TTC549 (cell line): ENCODE results near the gene DNAJA3.

Source experiments
- FAIRE-seq: peaks from 2 replicates; lab custom pipeline; 2012; peaks lifted over from hg19 to GRCh38; lab: Jason Lieb, UNC

The DNAJA3 gene

GRCh38 chr16:4435337-4436067 lies 9.8 kb downstream of the DNAJA3 start:
- FAIRE-seq, result no peak

- no peak for FAIRE-seq
Measured at GRCh38 chr16:4437366-4437765, 11.7 kb downstream of the DNAJA3 start.

- FAIRE-seq, result no peak
Measured at GRCh38 chr16:4442371-4442770, 16.7 kb downstream of the DNAJA3 start.

- no peak for FAIRE-seq
Measured at GRCh38 chr16:4443271-4443670, 17.6 kb downstream of the DNAJA3 start.

GRCh38 chr16:4443986-4444385 lies 18.3 kb downstream of the DNAJA3 start:
- FAIRE-seq, result no peak

- no peak for FAIRE-seq
Measured at GRCh38 chr16:4450430-4450829, 24.8 kb downstream of the DNAJA3 start.

- FAIRE-seq, result no peak
Measured at GRCh38 chr16:4450931-4451519, 25.4 kb downstream of the DNAJA3 start.

GRCh38 chr16:4452674-4453073 lies 27.0 kb downstream of the DNAJA3 start:
- FAIRE-seq, result no peak

GRCh38 chr16:4454623-4455022 lies 29.0 kb downstream of the DNAJA3 start:
- FAIRE-seq, result no peak

- no peak for FAIRE-seq
Measured at GRCh38 chr16:4455081-4455480, 29.4 kb downstream of the DNAJA3 start.

- no peak for FAIRE-seq
Measured at GRCh38 chr16:4455951-4456350, 30.3 kb downstream of the DNAJA3 start.

- FAIRE-seq, result no peak
Measured at GRCh38 chr16:4460936-4461249, 35.2 kb downstream of the DNAJA3 start.

GRCh38 chr16:4461250-4462085 lies 35.8 kb downstream of the DNAJA3 start:
- no peak for FAIRE-seq

- no peak for FAIRE-seq
Measured at GRCh38 chr16:4463522-4464163, 38.0 kb downstream of the DNAJA3 start.

- FAIRE-seq, result no peak
Measured at GRCh38 chr16:4465977-4466779, 40.5 kb downstream of the DNAJA3 start.

- no peak for FAIRE-seq
Measured at GRCh38 chr16:4467916-4468315, 42.2 kb downstream of the DNAJA3 start.

GRCh38 chr16:4468972-4469371 lies 43.3 kb downstream of the DNAJA3 start:
- no peak for FAIRE-seq

- no peak for FAIRE-seq
Measured at GRCh38 chr16:4471869-4472268, 46.2 kb downstream of the DNAJA3 start.

GRCh38 chr16:4472880-4473279 lies 47.2 kb downstream of the DNAJA3 start:
- no peak for FAIRE-seq

- no peak for FAIRE-seq
Measured at GRCh38 chr16:4474192-4474961, 48.7 kb downstream of the DNAJA3 start, which contains the start of gene NMRAL1. Gene NMRAL1 (minus strand): TSS chr16:4474625. CDS start chr16:4474132, 493 bp downstream.
